ENCODE data around the gene VPS33A. TPM values are rescaled to one million over a fixed set of nuclear protein-coding genes. Genes with fewer than 3 reads are reported as not detected.

Gene VPS33A
- total RNA-seq, 1 experiment from 2014 or later, result 37.6 TPM

GRCh38 chr12:122312926-122313325, 46.6 kb upstream of the VPS33A start (continued):
- no peak for TF ChIP-seq FOXP4 (CRISPR knock-in tag; IDR thresholded peaks at IDR 0.05)
- no peak for TF ChIP-seq ATF3 (CRISPR knock-in tag; conservative IDR thresholded peaks at IDR 0.05)
- no peak for TF ChIP-seq USF1 (CRISPR knock-in tag; IDR thresholded peaks at IDR 0.05)

- Mint-ChIP-seq H3K27me3 (ENCODE audit: low read depth) (no peaks in the 10 kb centered on the region), H3K4me1 (no peaks in the 10 kb centered on the region), H3K4me3 (no peak overlapping the region), H3K36me3 (peaks cover 4% of the 10 kb centered on the region), H3K9me3 (no peaks in the 10 kb centered on the region), H3K27ac (no peak overlapping the region)
- DNase-seq (ENCODE audit: low spot score) (no peak), ATAC-seq (no peak)
- POLR2A ChIA-PET, result interaction anchor here (0.6 kb wide), 1 partner anchor 14 kb away, joined by 3 read pairs; no protein-coding TSS in a partner anchor
- CTCF ChIA-PET, result no interaction called here
- TF ChIP-seq ARID4B (CRISPR knock-in tag; IDR thresholded peaks at IDR 0.05; ENCODE audit: borderline replicate concordance) (no peak), RORB (CRISPR knock-in tag; IDR thresholded peaks at IDR 0.05) (no peak), PREB (CRISPR knock-in tag; IDR thresholded peaks at IDR 0.05; ENCODE audit: borderline replicate concordance) (no peak), NR2C2 (CRISPR knock-in tag; IDR thresholded peaks at IDR 0.05) (no peak), GABPB1 (CRISPR knock-in tag; IDR thresholded peaks at IDR 0.05) (no peak), SMAD3 (CRISPR knock-in tag; IDR thresholded peaks at IDR 0.05; ENCODE audit: borderline replicate concordance) (no peak), ERG (CRISPR knock-in tag; IDR thresholded peaks at IDR 0.05) (no peak), TP53 (CRISPR knock-in tag; IDR thresholded peaks at IDR 0.05) (no peak), ATF2 (CRISPR knock-in tag; IDR thresholded peaks at IDR 0.05; ENCODE audit: borderline replicate concordance, low read depth) (no peak), OVOL2 (CRISPR knock-in tag; IDR thresholded peaks at IDR 0.05; ENCODE audit: borderline replicate concordance) (no peak), ZNF425 (CRISPR knock-in tag; conservative IDR thresholded peaks at IDR 0.05) (no peak), MAX (CRISPR knock-in tag; IDR thresholded peaks at IDR 0.05) (no peak), JUN (CRISPR knock-in tag; IDR thresholded peaks at IDR 0.05) (no peak), ZNF532 (CRISPR knock-in tag; IDR thresholded peaks at IDR 0.05; ENCODE audit: borderline replicate concordance) (no peak)
These were observed 45.4 kb upstream of the VPS33A start for GRCh38 chr12:122311696-122312095.
